Spleen (tissue), 11 donors: ENCODE data around the gene RWDD3. TPM values are rescaled to one million over a fixed set of nuclear protein-coding genes. Genes with fewer than 3 reads are reported as not detected.

Source experiments
- DNase-seq: peaks from one replicate; pipeline ENCODE4 v3.0.0-alpha.2; 2020
- H3K27ac ChIP-seq, 8 donors: fragments of 200-600 bp; sonication (generic) in 7 of 8; 1 replicate in 4 of 8; 2 replicates in 4 of 8; pipeline versions ENCODE4 v1.5.0 to v1.8.0; 2016 to 2021; ENCODE audit warnings: inconsistent platforms in 4 of 8, mild to moderate bottlenecking in 4 of 8, moderate library complexity in 1 of 8
- H3K27me3 ChIP-seq, 7 donors: fragments of 200-600 bp; sonication (generic) in 6 of 7; replicated peaks in 1 of 7; 1 replicate in 4 of 7; 2 replicates in 3 of 7; pipeline versions ENCODE4 v1.5.0 to v1.8.0; 2016 to 2021; ENCODE audit warnings: inconsistent platforms in 3 of 7, mild to moderate bottlenecking in 1 of 7
- H3K36me3 ChIP-seq, 6 donors: fragments of 200-600 bp; sonication (generic) in 5 of 6; 1 replicate in 4 of 6; 2 replicates in 2 of 6; pipeline versions ENCODE4 v1.5.0 to v1.8.0; 2016 to 2021; ENCODE audit warnings: inconsistent platforms in 2 of 6
- H3K4me1 ChIP-seq, 6 donors: fragments of 200-600 bp; sonication (generic) in 5 of 6; 1 replicate in 3 of 6; 2 replicates in 3 of 6; pipeline versions ENCODE4 v1.5.0 to v1.8.0; 2016 to 2021; ENCODE audit warnings: inconsistent platforms in 3 of 6
- H3K4me3 ChIP-seq, 8 donors: fragments of 200-600 bp; sonication (generic) in 7 of 8; 1 replicate in 4 of 8; 2 replicates in 4 of 8; pipeline versions ENCODE4 v1.5.0 to v1.8.0; 2016 to 2021; ENCODE audit warnings: inconsistent platforms in 4 of 8, mild to moderate bottlenecking in 4 of 8, moderate library complexity in 2 of 8
- H3K9me3 ChIP-seq, 8 donors: fragments of 200-600 bp; sonication (generic) in 7 of 8; 1 replicate in 4 of 8; 2 replicates in 4 of 8; pipeline versions ENCODE4 v1.5.0 to v1.8.0; 2016 to 2021; ENCODE audit warnings: inconsistent platforms in 4 of 8
- POLR2A ChIP-seq, 3 donors: fragments of 450-650 bp; IDR thresholded peaks; one replicate each; pipeline ENCODE4 v1.5.1; 2017; ENCODE audit warnings: antibody characterized with exemption in 3 of 3, mild to moderate bottlenecking in 1 of 3
- POLR2AphosphoS5 ChIP-seq, 3 donors: sonication (generic); formaldehyde crosslinking; IDR thresholded peaks; one replicate each; pipeline ENCODE4 v1.5.1; 2017; ENCODE audit warnings: antibody characterized with exemption in 3 of 3
- WGBS, 5 donors: extraction: QIAGEN DNeasy Blood & Tissue Kit in 3 of 5; methylation state at CpG; one replicate each; pipeline versions ENCODE4 v1.1.5 to v1.1.7; 2013 to 2018; 5-methylcytosine and 5-hydroxymethylcytosine counted together
- intact Hi-C: fragments of 100-400 bp; cut with DNase I; formaldehyde crosslinking; loops from one replicate; pipeline ENCODE4 v1.15.0; 2023; ENCODE audit warnings: low total_unique reads
- polyA plus RNA-seq, 3 donors: library from polyadenylated mRNA; stranded (reverse); fragments of 200-250 nt; gene quantifications; one replicate each; pipeline ENCODE4 v1.2.1, GENCODE V29; 2013
- total RNA-seq, 7 donors: library from RNA; depleted of rRNA in 3 of 7; stranded (reverse); fragments of >200 nt in 3 of 7; fragmentation: NEBNext Ultra II Directional in 4 of 7; extraction: Animal tissue kit (Norgen Biotek cat#: 25700) in 4 of 7; gene quantifications; one replicate each; pipeline versions ENCODE4 v1.1.0 to v1.2.1, GENCODE V29; 2016 to 2021
- TF ChIP-seq, protein P1 (sequence below), 11 experiments: fragments of 200-600 bp in 7 of 11; fragments of 450-650 bp in 4 of 11; sonication (generic) in 4 of 11; IDR thresholded peaks in 8 of 11; conservative IDR thresholded peaks in 3 of 11; 1 replicate in 7 of 11; 2 replicates in 4 of 11; pipeline versions ENCODE4 v1.4.0 to v1.8.0; 2016 to 2021; ENCODE audit warnings: antibody characterized with exemption in 11 of 11, inconsistent platforms in 4 of 11, mild to moderate bottlenecking in 1 of 11
- donor health status: healthy with polysubstance abuse.
- donor health status: DM: no; HTN: no; CAD: no; lungs with moderate emphysema.
- donor health status: DM: no; HTN: no; CAD: no.
- donor health status: Bipolar disorder and iron deficiency.
- donor health status: healthy.
- donor health status: DM: no; HTN: no; CAD: no.
- donor health status: DM: yes; HTN: yes; CAD: no.

The RWDD3 gene
- total and polyA plus RNA-seq, 10 donors = 13.8 to 41.2 (median 19.7) TPM

DNA sequence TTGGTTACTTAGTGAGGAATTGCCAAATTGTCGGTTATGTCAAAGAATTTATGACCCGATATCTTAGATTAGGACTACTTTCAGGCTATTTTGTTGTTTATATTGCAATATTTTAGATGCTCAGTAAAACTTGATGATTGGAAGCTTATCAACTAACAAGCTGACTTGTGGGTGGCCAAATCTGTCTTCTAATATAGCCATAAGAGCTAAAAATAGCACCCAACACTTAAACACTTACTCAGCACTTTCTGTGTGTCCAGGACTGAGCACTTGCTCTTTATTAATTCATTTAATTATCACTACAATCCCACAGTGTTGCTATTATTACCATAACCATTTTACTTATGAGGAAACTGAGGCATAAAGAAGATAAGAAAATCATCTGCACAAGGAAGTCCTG lies 50.4 kb downstream of the RWDD3 start:
- H3K27me3 ChIP-seq = no peaks in the 10 kb centered on the region
- H3K27ac ChIP-seq = no peak overlapping the region
- TF ChIP-seq POLR2AphosphoS5 (IDR thresholded peaks at IDR 0.05) (no peak), POLR2A (IDR thresholded peaks at IDR 0.05) (no peak)
- TF ChIP-seq, protein P1, sequence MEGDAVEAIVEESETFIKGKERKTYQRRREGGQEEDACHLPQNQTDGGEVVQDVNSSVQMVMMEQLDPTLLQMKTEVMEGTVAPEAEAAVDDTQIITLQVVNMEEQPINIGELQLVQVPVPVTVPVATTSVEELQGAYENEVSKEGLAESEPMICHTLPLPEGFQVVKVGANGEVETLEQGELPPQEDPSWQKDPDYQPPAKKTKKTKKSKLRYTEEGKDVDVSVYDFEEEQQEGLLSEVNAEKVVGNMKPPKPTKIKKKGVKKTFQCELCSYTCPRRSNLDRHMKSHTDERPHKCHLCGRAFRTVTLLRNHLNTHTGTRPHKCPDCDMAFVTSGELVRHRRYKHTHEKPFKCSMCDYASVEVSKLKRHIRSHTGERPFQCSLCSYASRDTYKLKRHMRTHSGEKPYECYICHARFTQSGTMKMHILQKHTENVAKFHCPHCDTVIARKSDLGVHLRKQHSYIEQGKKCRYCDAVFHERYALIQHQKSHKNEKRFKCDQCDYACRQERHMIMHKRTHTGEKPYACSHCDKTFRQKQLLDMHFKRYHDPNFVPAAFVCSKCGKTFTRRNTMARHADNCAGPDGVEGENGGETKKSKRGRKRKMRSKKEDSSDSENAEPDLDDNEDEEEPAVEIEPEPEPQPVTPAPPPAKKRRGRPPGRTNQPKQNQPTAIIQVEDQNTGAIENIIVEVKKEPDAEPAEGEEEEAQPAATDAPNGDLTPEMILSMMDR (IDR thresholded peaks at IDR 0.05 in 8 of 11, conservative IDR thresholded peaks at IDR 0.05 in 3 of 11) = no peak
- no peaks in the 10 kb centered on the region for H3K4me1 ChIP-seq
- WGBS, 5 donors = 88 to 97% (median 93%) methylated on average over 2 of the region's 2 CpGs
- H3K4me3 ChIP-seq = no peak overlapping the region
- H3K9me3 ChIP-seq = no peaks in the 10 kb centered on the region
- no peaks in the 10 kb centered on the region for H3K36me3 ChIP-seq
- DNase-seq = no peak
- intact Hi-C loops = no loop called here

DNA sequence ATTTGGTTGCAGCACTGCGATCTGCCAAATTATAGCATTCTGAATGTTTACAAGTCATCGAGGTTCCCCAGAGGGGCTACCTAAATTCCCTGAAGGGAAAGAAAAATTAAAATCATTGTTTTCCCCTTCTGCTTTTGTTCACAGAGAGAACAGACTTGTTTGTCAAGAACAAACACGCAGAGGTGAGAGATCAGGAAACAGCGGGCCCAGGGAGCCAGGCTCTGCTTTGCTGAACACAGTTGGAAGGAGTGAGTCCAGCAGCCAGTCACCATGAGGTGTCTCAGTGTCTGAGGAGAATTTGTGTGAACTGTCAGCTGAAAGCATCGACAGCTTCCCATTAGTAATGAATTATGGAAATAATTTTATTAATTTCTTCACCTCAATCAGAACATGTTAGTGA lies 52.5 kb downstream of the RWDD3 start:
- Histone ChIP-seq H3K27me3 (no peaks in the 10 kb centered on the region), H3K27ac (no peak overlapping the region), H3K9me3 (no peaks in the 10 kb centered on the region), H3K4me3 (no peak overlapping the region), H3K36me3 (no peaks in the 10 kb centered on the region), H3K4me1 (no peaks in the 10 kb centered on the region)
- 68 to 77% (median 72%) methylated on average over 5 of the region's 5 CpGs for WGBS, 5 donors
- intact Hi-C loops = no loop called here
- no peak for DNase-seq
- TF ChIP-seq POLR2AphosphoS5 (IDR thresholded peaks at IDR 0.05) (no peak), POLR2A (IDR thresholded peaks at IDR 0.05) (no peak)
- TF ChIP-seq, protein P1 (IDR thresholded peaks at IDR 0.05 in 8 of 11, conservative IDR thresholded peaks at IDR 0.05 in 3 of 11) = no peak

DNA sequence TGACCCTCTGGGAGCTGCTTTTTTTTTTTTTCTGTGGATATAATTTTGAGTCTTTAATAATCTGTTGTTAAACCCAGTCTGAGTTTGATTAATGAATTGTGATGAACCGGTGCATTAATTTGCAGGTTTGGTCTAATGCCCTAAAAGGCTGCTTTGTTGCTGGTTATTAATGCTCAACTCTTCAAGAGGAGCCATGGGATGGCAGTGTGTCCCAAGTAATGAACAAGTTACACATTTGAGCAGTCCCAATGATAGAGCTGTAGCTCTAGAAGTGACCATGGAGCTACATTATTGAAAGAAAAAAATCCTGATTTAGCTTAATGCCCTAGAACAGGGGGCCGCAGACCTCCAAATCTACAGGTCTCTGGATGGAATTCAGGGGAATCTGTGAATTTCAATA lies 53.1 kb downstream of the RWDD3 start:
- H3K4me3 ChIP-seq = no peak overlapping the region
- H3K27ac ChIP-seq = no peak overlapping the region
- no peaks in the 10 kb centered on the region for H3K27me3 ChIP-seq
- intact Hi-C loops = no loop called here
- H3K9me3 ChIP-seq = no peaks in the 10 kb centered on the region
- TF ChIP-seq POLR2AphosphoS5 (IDR thresholded peaks at IDR 0.05) (no peak), POLR2A (IDR thresholded peaks at IDR 0.05) (no peak)
- TF ChIP-seq, protein P1 (IDR thresholded peaks at IDR 0.05 in 8 of 11, conservative IDR thresholded peaks at IDR 0.05 in 3 of 11) = no peak
- no peaks in the 10 kb centered on the region for H3K4me1 ChIP-seq
- 85 to 92% (median 91%) methylated on average over 2 of the region's 2 CpGs for WGBS, 5 donors
- no peak for DNase-seq
- H3K36me3 ChIP-seq = no peaks in the 10 kb centered on the region

DNA sequence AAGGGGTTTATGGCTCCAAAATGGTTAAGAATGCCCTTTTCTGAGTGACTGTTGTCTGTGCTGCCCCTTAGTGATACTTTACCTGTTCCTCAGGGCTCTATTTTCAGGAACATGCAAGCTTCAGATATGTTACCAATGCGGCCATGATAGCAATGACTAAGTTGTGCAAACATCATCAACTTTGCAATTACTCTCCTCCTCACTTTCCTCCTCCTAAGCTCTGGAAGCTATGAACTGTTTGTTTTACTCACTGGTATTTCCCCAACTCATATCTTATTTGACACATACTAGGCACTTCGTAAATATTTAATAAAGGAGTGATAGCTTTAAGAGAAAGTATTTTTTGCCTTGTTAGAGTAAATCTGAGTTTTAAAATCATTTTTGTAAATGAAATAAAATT lies 53.8 kb downstream of the RWDD3 start:
- no peaks in the 10 kb centered on the region for H3K36me3 ChIP-seq
- no peaks in the 10 kb centered on the region for H3K4me1 ChIP-seq
- no peak for DNase-seq
- 78 to 91% (median 83%) methylated on average over 2 of the region's 2 CpGs for WGBS, 5 donors
- H3K9me3 ChIP-seq = no peaks in the 10 kb centered on the region
- intact Hi-C loops = no loop called here
- no peak overlapping the region for H3K27ac ChIP-seq
- no peaks in the 10 kb centered on the region for H3K27me3 ChIP-seq
- no peak overlapping the region for H3K4me3 ChIP-seq
- TF ChIP-seq, protein P1 (IDR thresholded peaks at IDR 0.05 in 8 of 11, conservative IDR thresholded peaks at IDR 0.05 in 3 of 11) = no peak
- TF ChIP-seq POLR2AphosphoS5 (IDR thresholded peaks at IDR 0.05) (no peak), POLR2A (IDR thresholded peaks at IDR 0.05) (no peak)

Other genes starting within 250 kb of the RWDD3 start
- gene ALG14, start 161.3 kb upstream of the RWDD3 start, total RNA-seq = 1 to 10 TPM in 6 of 7 donors, under 1 TPM in 1; 0.97 to 6.0 (median 2.6) TPM
- 1 to 10 TPM in 1 of 3 donors, under 1 TPM in 2; 0.78 to 1.2 (median 0.85) TPM for gene ALG14, start 161.3 kb upstream of the RWDD3 start, polyA plus RNA-seq
- gene TLCD4, start 116.9 kb upstream of the RWDD3 start, total RNA-seq = 10 to 100 TPM in 1 of 7 donors, 1 to 10 TPM in 3, under 1 TPM in 3; 0.63 to 12.5 (median 1.7) TPM
- under 1 TPM; 0.11 to 0.26 (median 0.21) TPM for gene TLCD4, start 116.9 kb upstream of the RWDD3 start, polyA plus RNA-seq